Measurements from ENCODE around the gene THBD.

GRCh38 chr20:23019403-23019802, 30.1 kb downstream of the THBD start:
- TF ChIP-seq CSRNP3 (CRISPR knock-in tag; IDR thresholded peaks at IDR 0.05) (no peak), PATZ1 (CRISPR knock-in tag; IDR thresholded peaks at IDR 0.05; ENCODE audit: borderline replicate concordance) (no peak), POU6F1 (CRISPR knock-in tag; IDR thresholded peaks at IDR 0.05; ENCODE audit: borderline replicate concordance, low read depth) (no peak), TOX (CRISPR knock-in tag; IDR thresholded peaks at IDR 0.05; ENCODE audit: borderline replicate concordance) (no peak), ZFP30 (CRISPR knock-in tag; IDR thresholded peaks at IDR 0.05) (no peak), SNAI2 (CRISPR knock-in tag; IDR thresholded peaks at IDR 0.05) (no peak), RARB (CRISPR knock-in tag; IDR thresholded peaks at IDR 0.05) (no peak)

All from SK-N-SH treated with all-trans-retinoic acid at 6 μM for 48 hours (cell line).